Measurements from ENCODE around the gene PRKAG2.

Gene PRKAG2

GRCh38 chr7:151814400-151815009 lies 62.4 kb downstream of the PRKAG2 start:
- DNase-seq = peak; percentile 72

- DNase-seq = no peak
Measured at GRCh38 chr7:151813997-151814396, 62.9 kb downstream of the PRKAG2 start.

GRCh38 chr7:151813445-151813844 lies 63.5 kb downstream of the PRKAG2 start:
- peak; percentile 22 for DNase-seq

DNA sequence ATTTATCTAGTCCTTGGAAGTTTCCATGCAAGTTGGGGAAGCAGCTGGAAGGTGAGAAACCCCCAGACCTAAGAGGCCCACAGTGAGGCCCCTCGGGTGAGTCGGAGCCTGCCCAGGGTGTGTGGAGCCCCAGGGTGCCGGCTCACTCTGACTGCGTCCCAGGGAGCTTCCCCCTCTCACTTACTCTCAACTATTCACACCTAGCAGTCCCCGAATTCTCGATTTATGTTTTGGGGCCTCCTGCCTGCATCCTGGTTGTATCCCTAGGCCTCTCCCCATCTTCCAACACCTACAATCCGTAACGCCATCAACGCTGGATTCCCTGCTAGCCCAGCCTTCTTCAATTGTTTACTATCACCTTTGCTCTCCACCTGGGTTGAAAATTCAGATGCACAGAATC lies 63.9 kb downstream of the PRKAG2 start:
- no peak for DNase-seq

GRCh38 chr7:151810441-151811232 lies 66.3 kb downstream of the PRKAG2 start:
- DNase-seq = no peak

GRCh38 chr7:151809864-151810170 lies 67.1 kb downstream of the PRKAG2 start:
- DNase-seq = no peak

GRCh38 chr7:151809146-151809863 lies 67.6 kb downstream of the PRKAG2 start:
- DNase-seq = no peak

- DNase-seq = peak; percentile 67
Measured at GRCh38 chr7:151808400-151809145, 68.3 kb downstream of the PRKAG2 start.

DNA sequence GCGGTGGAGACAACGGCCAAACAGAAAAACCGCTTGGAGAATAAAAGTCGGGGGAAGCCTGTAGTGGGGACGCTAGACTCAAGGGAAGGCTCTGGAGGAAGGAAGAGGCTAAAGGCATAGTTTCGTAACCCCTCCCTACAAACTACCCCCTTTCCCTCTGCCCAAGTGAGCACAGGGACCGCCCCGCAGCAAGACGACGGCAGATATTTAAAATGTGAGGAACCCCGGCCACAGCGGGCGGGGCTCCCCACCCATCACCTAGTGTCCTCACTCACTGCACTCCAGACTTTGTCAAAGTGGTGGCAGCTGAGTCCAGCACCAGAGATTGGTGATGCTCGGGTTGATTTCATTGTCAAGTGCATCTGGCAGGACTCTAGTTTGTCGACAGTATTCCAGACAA lies 69.1 kb downstream of the PRKAG2 start:
- DNase-seq = no peak

DNA sequence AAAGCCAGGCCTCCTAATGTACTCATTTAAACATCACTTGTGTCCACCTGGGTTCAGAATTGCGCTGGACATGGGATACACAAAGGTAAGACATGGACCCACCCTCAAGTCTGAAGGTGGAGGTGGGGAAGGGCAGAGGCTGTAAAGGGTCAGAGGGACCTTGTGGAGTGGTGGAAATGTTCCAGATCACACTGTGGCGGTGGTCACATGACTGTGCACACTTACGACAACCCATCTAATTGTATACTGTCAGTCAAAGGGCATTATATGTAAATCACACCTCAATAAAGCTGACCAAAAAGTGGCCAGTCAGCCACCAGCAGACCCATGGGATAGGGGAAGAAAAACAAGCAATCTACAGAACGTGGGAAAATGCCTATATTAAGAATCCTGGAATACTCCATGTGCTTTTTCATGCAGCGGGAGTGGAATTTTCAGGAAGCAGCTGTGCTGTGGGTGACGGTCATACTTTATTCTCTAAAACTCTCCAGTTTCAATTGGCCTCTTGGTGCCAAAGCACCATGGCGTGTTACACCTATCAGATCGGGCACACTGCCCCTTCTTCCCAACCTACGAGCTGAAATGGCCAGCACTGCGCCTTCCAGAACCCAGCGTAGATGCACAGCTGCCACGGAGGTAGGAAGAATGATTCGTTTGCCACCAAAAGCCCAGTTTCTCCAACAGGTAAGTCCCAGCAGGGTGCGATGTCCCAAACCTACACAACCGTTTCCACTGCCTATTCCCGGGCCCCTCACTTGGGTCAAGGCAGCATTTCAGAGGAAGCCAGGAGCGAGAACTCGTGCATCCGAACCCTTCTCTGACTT lies 69.8 kb downstream of the PRKAG2 start:
- DNase-seq = no peak

GRCh38 chr7:151806204-151806603 lies 70.7 kb downstream of the PRKAG2 start:
- DNase-seq = no peak

DNA sequence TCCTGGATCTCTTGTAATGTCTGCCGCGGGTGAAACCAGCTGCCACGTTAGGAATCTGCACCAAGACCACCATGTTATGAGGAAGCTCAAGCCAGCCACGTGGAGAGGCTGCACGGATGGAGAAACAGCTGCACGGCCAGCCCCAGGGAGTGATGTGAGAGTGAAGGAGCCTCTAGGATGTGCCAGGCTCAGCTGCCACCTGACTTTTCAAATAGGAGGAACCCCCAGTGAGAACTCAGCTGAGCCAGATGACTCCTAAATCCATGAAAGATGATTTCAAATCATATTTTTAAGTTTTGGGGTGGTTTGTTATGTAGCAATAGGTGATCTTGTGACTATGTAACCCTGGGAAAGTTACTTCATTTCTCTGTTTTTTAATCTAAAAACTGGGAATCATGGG lies 71.7 kb downstream of the PRKAG2 start:
- DNase-seq = no peak

DNA sequence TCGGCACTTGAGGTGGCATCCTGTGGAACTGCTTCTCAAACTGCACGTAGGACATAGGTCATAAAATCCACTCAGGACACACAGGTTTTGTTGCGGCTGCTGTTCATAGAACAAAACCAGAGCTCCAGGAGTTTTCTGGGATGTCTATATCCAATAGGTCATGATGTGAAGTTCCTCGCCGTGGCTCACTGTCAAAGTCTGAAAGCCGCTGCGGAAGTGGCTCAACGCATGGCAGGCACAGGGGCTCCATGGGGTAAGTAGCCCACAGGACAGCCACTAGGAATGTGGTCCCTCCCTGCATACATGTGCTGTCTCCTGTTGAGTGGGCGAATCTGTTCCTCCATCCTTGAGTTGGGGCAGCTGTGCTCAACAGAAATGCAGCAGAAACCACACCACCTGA lies 72.2 kb downstream of the PRKAG2 start:
- no peak for DNase-seq

- DNase-seq = no peak
Measured at GRCh38 chr7:151803841-151804240, 73.1 kb downstream of the PRKAG2 start.

DNA sequence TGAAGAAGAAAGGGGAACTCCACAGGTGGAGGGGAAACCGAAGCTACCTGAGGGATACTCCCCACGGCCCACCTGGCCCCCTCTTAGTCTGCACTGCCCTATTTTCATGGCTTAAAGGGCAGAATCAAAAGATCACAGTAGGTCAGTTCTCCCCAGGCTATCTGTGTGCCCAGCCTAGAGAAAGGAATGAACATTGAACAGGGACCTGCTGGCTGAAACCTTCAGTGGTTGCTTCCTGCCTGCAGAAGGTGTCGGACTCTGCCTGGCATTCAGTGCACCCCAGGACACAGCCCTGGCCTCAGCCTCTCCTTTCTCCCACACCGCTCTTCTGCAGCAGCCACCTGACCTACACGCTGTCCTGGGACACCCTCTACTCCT lies 74.5 kb downstream of the PRKAG2 start:
- no peak for DNase-seq

- no peak for DNase-seq
Measured at GRCh38 chr7:151801782-151802468, 75.0 kb downstream of the PRKAG2 start.

GRCh38 chr7:151801291-151801690 lies 75.6 kb downstream of the PRKAG2 start:
- DNase-seq = no peak

DNA sequence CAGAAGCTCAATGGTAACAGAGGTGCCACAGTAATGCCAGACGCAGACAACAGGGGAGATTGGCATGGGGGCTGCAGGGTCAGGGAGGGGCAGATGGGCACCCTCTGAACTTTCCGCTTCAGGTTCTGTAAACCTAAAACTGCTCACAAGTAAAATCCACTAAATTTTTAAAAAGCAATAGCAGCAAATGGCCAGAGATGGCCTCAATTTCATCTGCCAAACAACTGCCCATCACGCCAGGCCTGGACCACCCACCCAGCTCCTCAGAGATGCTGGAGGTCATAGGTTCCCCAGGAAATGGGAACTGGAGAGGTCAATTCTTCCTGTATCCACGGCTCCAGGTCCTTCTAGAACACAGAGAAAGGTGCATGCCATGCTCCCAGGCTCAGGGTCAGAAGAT lies 76.1 kb downstream of the PRKAG2 start:
- no peak for DNase-seq

- no peak for DNase-seq
Measured at GRCh38 chr7:151800391-151800790, 76.5 kb downstream of the PRKAG2 start.

- DNase-seq = no peak
Measured at GRCh38 chr7:151799506-151799905, 77.4 kb downstream of the PRKAG2 start.

- DNase-seq = no peak
Measured at GRCh38 chr7:151798851-151799448, 78.0 kb downstream of the PRKAG2 start.

Measured in eye (tissue), 1 donor.